SU-DHL-6 (cell line): ENCODE data around the gene SORCS2.

ENCODE experiments used
- EZH2phosphoT487 ChIP-seq: fragments of 200-600 bp; sonication (generic), shearing (Covaris generic); conservative IDR thresholded peaks from 2 replicates; pipeline ENCODE4 v1.6.1; 2018; ENCODE audit warnings: mild to moderate bottlenecking, antibody characterized with exemption, low read length, moderate library complexity, mixed read lengths
- TF ChIP-seq, protein P1 (sequence below): fragments of 200-600 bp; sonication (generic); IDR thresholded peaks from one replicate; pipeline ENCODE4 v1.5.1; 2017; ENCODE audit warnings: antibody characterized with exemption, mild to moderate bottlenecking, low read length, moderate library complexity; ENCODE audit not compliant: insufficient read depth, poor library complexity, severe bottlenecking

DNA sequence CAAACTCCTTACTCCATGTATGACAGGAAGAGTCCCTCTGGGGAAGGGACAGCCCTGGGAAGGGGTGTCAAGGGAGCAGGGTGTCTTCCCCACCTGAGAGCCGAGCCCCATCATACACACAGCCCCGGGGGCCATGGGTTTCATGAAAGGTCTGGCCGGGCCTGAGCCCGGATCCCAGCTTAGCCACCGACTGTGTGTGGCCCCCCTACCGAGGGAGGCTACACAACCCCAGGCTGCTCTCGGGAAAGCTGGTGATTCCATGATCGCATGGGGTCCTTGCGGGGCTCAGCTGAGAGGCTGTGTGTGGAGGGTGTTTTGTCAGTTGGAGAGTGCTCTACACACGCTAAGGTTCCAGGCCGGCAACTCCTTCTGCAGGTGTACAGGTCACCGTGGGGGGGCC lies 55.6 kb downstream of the SORCS2 start:
- TF ChIP-seq, protein P1, sequence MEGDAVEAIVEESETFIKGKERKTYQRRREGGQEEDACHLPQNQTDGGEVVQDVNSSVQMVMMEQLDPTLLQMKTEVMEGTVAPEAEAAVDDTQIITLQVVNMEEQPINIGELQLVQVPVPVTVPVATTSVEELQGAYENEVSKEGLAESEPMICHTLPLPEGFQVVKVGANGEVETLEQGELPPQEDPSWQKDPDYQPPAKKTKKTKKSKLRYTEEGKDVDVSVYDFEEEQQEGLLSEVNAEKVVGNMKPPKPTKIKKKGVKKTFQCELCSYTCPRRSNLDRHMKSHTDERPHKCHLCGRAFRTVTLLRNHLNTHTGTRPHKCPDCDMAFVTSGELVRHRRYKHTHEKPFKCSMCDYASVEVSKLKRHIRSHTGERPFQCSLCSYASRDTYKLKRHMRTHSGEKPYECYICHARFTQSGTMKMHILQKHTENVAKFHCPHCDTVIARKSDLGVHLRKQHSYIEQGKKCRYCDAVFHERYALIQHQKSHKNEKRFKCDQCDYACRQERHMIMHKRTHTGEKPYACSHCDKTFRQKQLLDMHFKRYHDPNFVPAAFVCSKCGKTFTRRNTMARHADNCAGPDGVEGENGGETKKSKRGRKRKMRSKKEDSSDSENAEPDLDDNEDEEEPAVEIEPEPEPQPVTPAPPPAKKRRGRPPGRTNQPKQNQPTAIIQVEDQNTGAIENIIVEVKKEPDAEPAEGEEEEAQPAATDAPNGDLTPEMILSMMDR = no peak
- no peak for TF ChIP-seq EZH2phosphoT487
